Astrocyte (in vitro differentiated cells and primary cell): ENCODE data around the gene ZBTB7B. TPM values are rescaled to one million over a fixed set of nuclear protein-coding genes. Genes with fewer than 3 reads are reported as not detected.
A peak's percentile ranks its signal among the peaks of the same experiment; 100 is the strongest.

Source experiments
- DNase-seq: peaks from one replicate; pipeline ENCODE4 v3.0.0-alpha.2; 2010; ENCODE audit warnings: low read depth
- FAIRE-seq: peaks from 2 replicates; lab custom pipeline; 2011; peaks lifted over from hg19 to GRCh38; lab: Jason Lieb, UNC
- H2AFZ ChIP-seq: 2 replicates; pipeline ENCODE4 v1.6.0; 2012; ENCODE audit warnings: low read depth, low read length, inconsistent platforms
- H3K27ac ChIP-seq: 2 replicates; pipeline ENCODE4 v1.5.1; 2011; ENCODE audit warnings: low read depth, low read length, inconsistent platforms
- H3K27me3 ChIP-seq: 2 replicates; pipeline ENCODE4 v1.6.0; 2011; ENCODE audit warnings: low read length, inconsistent platforms; ENCODE audit not compliant: insufficient read depth
- H3K36me3 ChIP-seq: 2 replicates; pipeline ENCODE4 v1.5.1; 2011; ENCODE audit warnings: low read length, inconsistent platforms; ENCODE audit not compliant: insufficient read depth
- H3K4me1 ChIP-seq: 2 replicates; pipeline ENCODE4 v1.5.1; 2011; ENCODE audit warnings: low read length, inconsistent platforms; ENCODE audit not compliant: insufficient read depth
- H3K4me2 ChIP-seq: 2 replicates; pipeline ENCODE4 v1.6.0; 2012; ENCODE audit warnings: low read length, inconsistent platforms
- H3K4me3 ChIP-seq: 2 replicates; pipeline ENCODE4 v1.5.1; 2011; ENCODE audit warnings: low read depth, mild to moderate bottlenecking, low read length, inconsistent platforms; ENCODE audit not compliant: insufficient read depth
- H3K79me2 ChIP-seq: 2 replicates; pipeline ENCODE4 v1.6.0; 2012; ENCODE audit warnings: mild to moderate bottlenecking, low read length, inconsistent platforms; ENCODE audit not compliant: insufficient read depth
- H3K9ac ChIP-seq: 2 replicates; pipeline ENCODE4 v1.6.0; 2012; ENCODE audit warnings: mild to moderate bottlenecking, low read length, inconsistent platforms
- H3K9me3 ChIP-seq: 2 replicates; pipeline ENCODE4 v1.5.1; 2012; ENCODE audit warnings: low read depth, mild to moderate bottlenecking, low read length, inconsistent platforms; ENCODE audit not compliant: insufficient read depth
- H4K20me1 ChIP-seq: 2 replicates; pipeline ENCODE4 v1.6.0; 2012; ENCODE audit warnings: low read length, inconsistent platforms; ENCODE audit not compliant: insufficient read depth
- H3K27ac Mint-ChIP-seq: one replicate; pipeline ENCODE4 v1.8.0; 2021; ENCODE audit warnings: mild to moderate bottlenecking, mixed read lengths; ENCODE audit not compliant: unreplicated experiment
- H3K27me3 Mint-ChIP-seq: one replicate; pipeline ENCODE4 v1.8.0; 2021; ENCODE audit warnings: low read depth, mixed read lengths; ENCODE audit not compliant: unreplicated experiment
- H3K36me3 Mint-ChIP-seq: one replicate; pipeline ENCODE4 v1.8.0; 2021; ENCODE audit warnings: low read depth, mixed read lengths; ENCODE audit not compliant: unreplicated experiment
- H3K4me1 Mint-ChIP-seq: one replicate; pipeline ENCODE4 v1.8.0; 2021; ENCODE audit warnings: low read depth, mixed read lengths; ENCODE audit not compliant: unreplicated experiment
- H3K4me3 Mint-ChIP-seq: one replicate; pipeline ENCODE4 v1.8.0; 2021; ENCODE audit warnings: mild to moderate bottlenecking, moderate library complexity, mixed read lengths; ENCODE audit not compliant: unreplicated experiment
- H3K9me3 Mint-ChIP-seq: one replicate; pipeline ENCODE4 v1.8.0; 2021; ENCODE audit warnings: mild to moderate bottlenecking, mixed read lengths; ENCODE audit not compliant: unreplicated experiment
- EZH2 ChIP-seq: IDR thresholded peaks from 2 replicates; pipeline ENCODE4 v1.6.1; 2012; ENCODE audit warnings: mild to moderate bottlenecking, low read length, inconsistent platforms; ENCODE audit not compliant: insufficient read depth
- total RNA-seq: library from RNA; stranded (reverse); gene quantifications from 2 replicates; pipeline ENCODE4 v1.2.1, GENCODE V29; 2021
- TF ChIP-seq, protein P1 (sequence below): IDR thresholded peaks from 2 replicates; pipeline ENCODE4 v1.5.1; 2011; ENCODE audit warnings: low read depth, mild to moderate bottlenecking, inconsistent platforms, low read length, moderate library complexity; ENCODE audit not compliant: insufficient read depth

ZBTB7B gene
- total RNA-seq, 1 donor from 2014 or later: 46.1 TPM

DNA sequence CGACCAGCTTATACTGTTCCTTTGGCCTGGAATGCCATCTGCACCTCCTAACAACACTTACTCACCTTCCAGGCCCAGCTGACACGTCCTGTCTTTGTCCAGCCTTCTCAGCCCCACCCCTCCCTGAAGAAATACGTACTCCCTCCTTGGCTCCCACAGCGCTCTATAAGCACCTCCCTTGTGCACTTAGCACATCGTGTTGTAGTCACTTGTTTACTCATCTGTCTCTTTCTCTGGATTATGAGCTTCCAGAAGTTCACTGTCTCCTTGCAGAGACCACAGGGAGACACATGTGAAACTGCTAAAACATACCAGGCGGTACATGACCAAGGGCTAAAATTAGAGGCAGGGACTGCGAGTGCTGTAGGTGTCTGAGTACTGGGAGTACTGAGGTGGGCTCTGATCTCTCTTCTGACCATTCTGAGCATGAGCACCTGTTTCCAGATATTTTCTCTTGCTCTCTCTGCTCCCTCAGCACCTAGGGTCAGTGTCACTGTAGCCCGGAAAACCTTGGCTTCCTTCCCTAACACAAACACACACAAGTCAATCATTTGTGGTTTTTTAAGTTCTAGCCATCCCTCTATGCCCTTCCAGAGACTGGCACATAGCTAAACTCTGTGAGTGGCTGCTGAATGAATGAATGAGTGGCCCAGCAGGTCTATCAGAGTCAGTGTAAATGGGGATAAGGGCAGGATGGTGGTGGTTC is 36.2 kb downstream of the ZBTB7B start:
- no peak overlapping the region for H3K27ac ChIP-seq
- H3K4me1 Mint-ChIP-seq: peaks cover 13% of the 10 kb centered on the region
- no peak overlapping the region for H3K4me3 ChIP-seq
- peak overlapping the region; percentile 28 for H3K27ac Mint-ChIP-seq
- no peak overlapping the region for H3K9ac ChIP-seq
- H3K79me2 ChIP-seq: no peaks in the 10 kb centered on the region
- peaks cover 10% of the 10 kb centered on the region for H3K27me3 ChIP-seq
- TF ChIP-seq, protein P1, sequence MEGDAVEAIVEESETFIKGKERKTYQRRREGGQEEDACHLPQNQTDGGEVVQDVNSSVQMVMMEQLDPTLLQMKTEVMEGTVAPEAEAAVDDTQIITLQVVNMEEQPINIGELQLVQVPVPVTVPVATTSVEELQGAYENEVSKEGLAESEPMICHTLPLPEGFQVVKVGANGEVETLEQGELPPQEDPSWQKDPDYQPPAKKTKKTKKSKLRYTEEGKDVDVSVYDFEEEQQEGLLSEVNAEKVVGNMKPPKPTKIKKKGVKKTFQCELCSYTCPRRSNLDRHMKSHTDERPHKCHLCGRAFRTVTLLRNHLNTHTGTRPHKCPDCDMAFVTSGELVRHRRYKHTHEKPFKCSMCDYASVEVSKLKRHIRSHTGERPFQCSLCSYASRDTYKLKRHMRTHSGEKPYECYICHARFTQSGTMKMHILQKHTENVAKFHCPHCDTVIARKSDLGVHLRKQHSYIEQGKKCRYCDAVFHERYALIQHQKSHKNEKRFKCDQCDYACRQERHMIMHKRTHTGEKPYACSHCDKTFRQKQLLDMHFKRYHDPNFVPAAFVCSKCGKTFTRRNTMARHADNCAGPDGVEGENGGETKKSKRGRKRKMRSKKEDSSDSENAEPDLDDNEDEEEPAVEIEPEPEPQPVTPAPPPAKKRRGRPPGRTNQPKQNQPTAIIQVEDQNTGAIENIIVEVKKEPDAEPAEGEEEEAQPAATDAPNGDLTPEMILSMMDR: no peak
- no peak for TF ChIP-seq EZH2
- no peak overlapping the region for H2AFZ ChIP-seq
- DNase-seq: peak; percentile 10
- peaks cover 8% of the 10 kb centered on the region for H3K36me3 Mint-ChIP-seq
- peaks cover 4% of the 10 kb centered on the region for H3K4me1 ChIP-seq
- peaks cover 2% of the 10 kb centered on the region for H3K9me3 Mint-ChIP-seq
- H3K36me3 ChIP-seq: no peaks in the 10 kb centered on the region
- peaks cover 23% of the 10 kb centered on the region for H3K27me3 Mint-ChIP-seq
- no peak overlapping the region for H3K4me2 ChIP-seq
- H3K9me3 ChIP-seq: no peaks in the 10 kb centered on the region
- H4K20me1 ChIP-seq: no peaks in the 10 kb centered on the region
- no peak for FAIRE-seq
- H3K4me3 Mint-ChIP-seq: no peak overlapping the region

DNA sequence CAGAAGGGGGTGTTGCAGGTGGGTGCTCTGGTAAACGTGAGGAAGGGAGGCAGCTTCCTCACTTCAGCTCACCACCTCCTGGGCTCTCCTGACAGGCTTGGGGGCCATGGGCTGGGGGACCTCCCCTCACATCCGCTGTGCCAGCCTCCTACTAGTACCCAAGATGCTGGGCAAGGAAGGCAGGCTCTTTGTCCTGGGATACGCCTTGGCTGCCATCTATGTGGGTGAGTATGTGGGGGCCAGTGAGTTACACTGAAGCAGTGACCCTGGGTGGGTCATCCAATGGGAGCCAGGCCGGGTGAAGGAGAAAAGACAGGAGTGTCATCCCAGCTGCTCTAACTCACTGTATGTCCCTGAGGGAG is 36.7 kb downstream of the ZBTB7B start:
- Histone ChIP-seq H3K27me3 (peaks cover 10% of the 10 kb centered on the region), H3K9me3 (no peaks in the 10 kb centered on the region), H3K79me2 (no peaks in the 10 kb centered on the region), H3K4me3 (no peak overlapping the region), H4K20me1 (no peaks in the 10 kb centered on the region), H3K4me2 (no peak overlapping the region), H3K4me1 (peaks cover 4% of the 10 kb centered on the region), H3K36me3 (no peaks in the 10 kb centered on the region), H3K9ac (no peak overlapping the region), H2AFZ (no peak overlapping the region), H3K27ac (no peak overlapping the region)
- Mint-ChIP-seq H3K27me3 (peaks cover 19% of the 10 kb centered on the region), H3K27ac (no peak overlapping the region), H3K4me3 (no peak overlapping the region), H3K4me1 (peaks cover 13% of the 10 kb centered on the region), H3K36me3 (peaks cover 4% of the 10 kb centered on the region), H3K9me3 (peaks cover 2% of the 10 kb centered on the region)
- no peak for DNase-seq
- no peak for TF ChIP-seq EZH2
- TF ChIP-seq, protein P1: no peak
- no peak for FAIRE-seq

DNA sequence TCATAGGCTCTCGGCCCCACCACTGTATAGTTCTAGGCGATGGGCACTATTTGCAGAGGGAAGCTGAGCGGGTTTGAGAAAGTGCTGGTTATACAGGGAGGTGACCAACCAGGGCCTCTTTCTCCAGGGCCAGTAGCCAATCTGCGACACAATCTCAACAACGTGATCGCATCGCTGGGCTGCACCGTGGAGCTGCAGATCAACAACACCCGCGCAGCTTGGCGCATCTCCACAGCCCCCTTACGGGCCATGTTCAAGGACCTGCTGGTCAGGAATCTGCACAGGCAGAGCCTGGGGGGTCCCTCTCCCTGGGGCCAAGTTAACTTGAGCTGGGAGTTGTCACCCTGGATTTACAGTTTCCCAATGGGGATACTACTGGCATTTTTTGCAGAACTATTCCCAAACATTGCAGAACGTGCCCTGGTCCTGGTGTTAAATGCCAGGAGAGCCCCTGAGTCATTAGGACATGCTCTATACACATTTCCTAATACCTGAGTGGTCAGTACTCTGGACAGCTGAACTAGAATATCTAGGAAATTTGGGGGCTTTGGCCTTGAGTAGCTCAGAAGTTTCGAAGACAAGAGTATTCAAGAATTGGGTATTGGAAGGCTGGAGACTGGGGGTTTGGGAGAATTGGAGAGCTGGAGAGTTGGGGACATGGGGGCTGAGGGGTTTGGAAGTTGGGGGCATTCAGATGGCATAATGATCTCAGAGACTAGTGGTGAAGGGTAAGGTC is 37.9 kb downstream of the ZBTB7B start:
- TF ChIP-seq, protein P1: no peak
- no peak for TF ChIP-seq EZH2
- Mint-ChIP-seq H3K36me3 (no peaks in the 10 kb centered on the region), H3K9me3 (peaks cover 2% of the 10 kb centered on the region), H3K4me1 (peaks cover 22% of the 10 kb centered on the region), H3K4me3 (no peak overlapping the region), H3K27me3 (peaks cover 16% of the 10 kb centered on the region), H3K27ac (no peak overlapping the region)
- Histone ChIP-seq H3K79me2 (no peaks in the 10 kb centered on the region), H3K9me3 (no peaks in the 10 kb centered on the region), H2AFZ (no peak overlapping the region), H4K20me1 (peaks cover 3% of the 10 kb centered on the region), H3K36me3 (no peaks in the 10 kb centered on the region), H3K4me3 (no peak overlapping the region), H3K4me2 (no peak overlapping the region), H3K27me3 (peaks cover 10% of the 10 kb centered on the region), H3K9ac (no peak overlapping the region), H3K4me1 (peaks cover 16% of the 10 kb centered on the region), H3K27ac (no peak overlapping the region)
- FAIRE-seq (no peak), DNase-seq (no peak)
